GM23248 (cell line): Measurements from ENCODE around the gene C1R. TPM values are rescaled to one million over a fixed set of nuclear protein-coding genes. Genes with fewer than 3 reads are reported as not detected.

Experiments used
- DNase-seq: peaks from one replicate; pipeline ENCODE4 v3.0.0-alpha.2; 2015
- H2AFZ ChIP-seq: fragments of 200-600 bp; sonication (generic); 2 replicates; pipeline ENCODE4 v1.6.1; 2016; ENCODE audit warnings: antibody characterized with exemption
- H3F3A ChIP-seq: fragments of 200-600 bp; sonication (generic); 2 replicates; pipeline ENCODE4 v1.6.1; 2016; ENCODE audit warnings: mild to moderate bottlenecking, antibody characterized with exemption, mixed run types; ENCODE audit not compliant: insufficient read depth
- H3K27ac ChIP-seq: fragments of 200-600 bp; sonication (generic); 2 replicates; pipeline ENCODE4 v1.5.1; 2016; ENCODE audit warnings: mild to moderate bottlenecking
- H3K27me3 ChIP-seq: fragments of 200-600 bp; sonication (generic); replicated peaks from 2 replicates; pipeline ENCODE4 v1.6.1; 2016; ENCODE audit warnings: mild to moderate bottlenecking; ENCODE audit not compliant: insufficient read depth
- H3K36me3 ChIP-seq: fragments of 200-600 bp; sonication (generic); 2 replicates; pipeline ENCODE4 v1.6.1; 2016; ENCODE audit warnings: low read depth, mild to moderate bottlenecking
- H3K4me1 ChIP-seq: fragments of 200-600 bp; sonication (generic); 2 replicates; pipeline ENCODE4 v1.6.1; 2016; ENCODE audit warnings: mild to moderate bottlenecking; ENCODE audit not compliant: insufficient read depth
- H3K4me2 ChIP-seq: fragments of 200-600 bp; sonication (generic); one replicate; pipeline ENCODE4 v1.6.1; 2016; ENCODE audit warnings: mild to moderate bottlenecking; ENCODE audit not compliant: unreplicated experiment
- H3K4me3 ChIP-seq: fragments of 200-600 bp; sonication (generic); 2 replicates; pipeline ENCODE4 v1.5.1; 2016; ENCODE audit warnings: mild to moderate bottlenecking
- H3K79me2 ChIP-seq: fragments of 200-600 bp; sonication (generic); 2 replicates; pipeline ENCODE4 v1.6.1; 2016; ENCODE audit warnings: mild to moderate bottlenecking; ENCODE audit not compliant: insufficient read depth
- H3K9ac ChIP-seq: fragments of 200-600 bp; sonication (generic); 2 replicates; pipeline ENCODE4 v1.6.1; 2016; ENCODE audit warnings: mild to moderate bottlenecking
- H3K9me2 ChIP-seq: fragments of 200-600 bp; sonication (generic); 2 replicates; pipeline ENCODE4 v1.6.1; 2016; ENCODE audit warnings: mixed run types, mild to moderate bottlenecking, moderate library complexity; ENCODE audit not compliant: insufficient read depth
- H3K9me3 ChIP-seq: fragments of 200-600 bp; sonication (generic); one replicate; pipeline ENCODE4 v1.6.1; 2017; ENCODE audit warnings: low read depth
- H4K20me1 ChIP-seq: fragments of 200-600 bp; sonication (generic); 2 replicates; pipeline ENCODE4 v1.6.0; 2016; ENCODE audit not compliant: insufficient read depth
- EZH2 ChIP-seq: fragments of 200-600 bp; sonication (generic); IDR thresholded peaks from 2 replicates; pipeline ENCODE4 v1.6.1; 2018; ENCODE audit warnings: antibody characterized with exemption, mild to moderate bottlenecking; ENCODE audit not compliant: insufficient read depth, poor library complexity, severe bottlenecking
- EZH2phosphoT487 ChIP-seq: fragments of 200-600 bp; sonication (generic); IDR thresholded peaks from 2 replicates; pipeline ENCODE4 v1.6.1; 2018; ENCODE audit warnings: antibody characterized with exemption, moderate library complexity, mild to moderate bottlenecking, low read depth; ENCODE audit not compliant: insufficient read depth
- WGBS, 2 experiments: methylation state at CpG; one replicate each; pipeline ENCODE4 v1.1.6; 2015 to 2017; ENCODE audit warnings: low lambda C conversion rate in 2 of 2, low coverage in 1 of 2; ENCODE audit errors: missing lambda C conversion rate in 2 of 2; 5-methylcytosine and 5-hydroxymethylcytosine counted together
- in situ Hi-C: fragments of 300-500 bp; cut with MboI; formaldehyde crosslinking; loops from 2 replicates; pipeline ENCODE4 v1.15.0; 2020
- polyA plus RNA-seq: library from polyadenylated mRNA; unstranded; fragments of >200 nt; fragmentation: Nextera tagmentation; extraction: Ambion mirVana; gene quantifications from 2 replicates; pipeline ENCODE4 v1.2.1, GENCODE V29; 2016
- small RNA-seq: library from RNA; depleted of rRNA; stranded (forward); fragments of <200 nt; gene quantifications from one replicate; pipeline ENCODE3, GENCODE V24; 2014; ENCODE audit warnings: low read depth, low replicate concordance
- total RNA-seq: library from RNA; depleted of rRNA; stranded (reverse); fragments of >200 nt; shearing (Covaris generic); gene quantifications from 2 replicates; pipeline ENCODE4 v1.2.3, GENCODE V29; 2014; rRNA removed

Gene C1R
- total and polyA plus RNA-seq, 2 experiments from 2014 or later = 51.1 to 75.0 TPM

- Histone ChIP-seq H3K4me2 (no peak overlapping the region), H3F3A (no peaks in the 10 kb centered on the region), H3K36me3 (no peaks in the 10 kb centered on the region), H3K79me2 (no peaks in the 10 kb centered on the region), H3K27me3 (no peaks in the 10 kb centered on the region), H3K9ac (no peak overlapping the region), H3K9me2 (no peaks in the 10 kb centered on the region), H2AFZ (no peak overlapping the region), H3K27ac (no peak overlapping the region), H3K4me3 (no peak overlapping the region), H3K9me3 (no peaks in the 10 kb centered on the region), H4K20me1 (no peaks in the 10 kb centered on the region), H3K4me1 (no peaks in the 10 kb centered on the region)
- 29 to 39% methylated on average over 2 of the region's 2 CpGs for WGBS, 2 experiments
- DNase-seq = no peak
- no peak for TF ChIP-seq EZH2
- TF ChIP-seq EZH2phosphoT487 = no peak
- in situ Hi-C loops = no loop called here
These were observed 56.8 kb downstream of the C1R start for GRCh38 chr12:7035463-7035862.

- no peaks in the 10 kb centered on the region for H3K4me1 ChIP-seq
- DNase-seq = no peak
- H3K9me3 ChIP-seq = no peaks in the 10 kb centered on the region
- no peak overlapping the region for H3K4me3 ChIP-seq
- no peak overlapping the region for H2AFZ ChIP-seq
- no peak overlapping the region for H3K9ac ChIP-seq
- H3F3A ChIP-seq = no peaks in the 10 kb centered on the region
- H3K9me2 ChIP-seq = no peaks in the 10 kb centered on the region
- TF ChIP-seq EZH2 (no peak), EZH2phosphoT487 (no peak)
- H3K27ac ChIP-seq = no peak overlapping the region
- in situ Hi-C loops = no loop called here
- no peaks in the 10 kb centered on the region for H3K27me3 ChIP-seq
- no peak overlapping the region for H3K4me2 ChIP-seq
- H3K36me3 ChIP-seq = no peaks in the 10 kb centered on the region
- no peaks in the 10 kb centered on the region for H4K20me1 ChIP-seq
- H3K79me2 ChIP-seq = no peaks in the 10 kb centered on the region
- 33 to 50% methylated on average over 1 of the region's 1 CpG for WGBS, 2 experiments
These were observed 57.8 kb downstream of the C1R start for GRCh38 chr12:7034464-7034863.

GRCh38 chr12:7032990-7033389, 59.3 kb downstream of the C1R start:
- Histone ChIP-seq H3K27ac (no peak overlapping the region), H3K36me3 (no peaks in the 10 kb centered on the region), H3K27me3 (no peaks in the 10 kb centered on the region), H3K9ac (no peak overlapping the region), H3K4me1 (no peaks in the 10 kb centered on the region), H3K9me3 (no peaks in the 10 kb centered on the region), H3K4me2 (no peak overlapping the region), H2AFZ (no peak overlapping the region), H3F3A (no peaks in the 10 kb centered on the region), H3K9me2 (no peaks in the 10 kb centered on the region), H4K20me1 (no peaks in the 10 kb centered on the region), H3K4me3 (no peak overlapping the region), H3K79me2 (no peaks in the 10 kb centered on the region)
- 54 to 69% methylated on average over 2 of the region's 2 CpGs for WGBS, 2 experiments
- no peak for DNase-seq
- no peak for TF ChIP-seq EZH2phosphoT487
- no peak for TF ChIP-seq EZH2
- in situ Hi-C loops = no loop called here

- H3K4me1 ChIP-seq = no peaks in the 10 kb centered on the region
- H2AFZ ChIP-seq = no peak overlapping the region
- H3K9me3 ChIP-seq = no peaks in the 10 kb centered on the region
- H4K20me1 ChIP-seq = no peaks in the 10 kb centered on the region
- no peak overlapping the region for H3K4me3 ChIP-seq
- H3K27ac ChIP-seq = no peak overlapping the region
- no peaks in the 10 kb centered on the region for H3F3A ChIP-seq
- no peak overlapping the region for H3K4me2 ChIP-seq
- H3K36me3 ChIP-seq = no peaks in the 10 kb centered on the region
- no peaks in the 10 kb centered on the region for H3K9me2 ChIP-seq
- in situ Hi-C loops = no loop called here
- no peaks in the 10 kb centered on the region for H3K79me2 ChIP-seq
- H3K9ac ChIP-seq = no peak overlapping the region
- no peaks in the 10 kb centered on the region for H3K27me3 ChIP-seq
- 55 to 61% methylated on average over 6 of the region's 6 CpGs for WGBS, 2 experiments
- no peak for DNase-seq
- TF ChIP-seq EZH2 = no peak
- no peak for TF ChIP-seq EZH2phosphoT487
These were observed 60.9 kb downstream of the C1R start for GRCh38 chr12:7031306-7031705.

Small RNAs within 50 kb of the gene (small RNA-seq; reads per million reads assigned to genes)
- not detected for gene AC006512.1
- gene RNU6-485P = not detected

Other genes starting within 250 kb of the C1R start
- 19.6 and 23.9 TPM in 2 replicates for gene CDCA3, start 241.2 kb downstream of the C1R start, total RNA-seq
- gene CDCA3, start 241.2 kb downstream of the C1R start, polyA plus RNA-seq = 30.2 and 31.4 TPM in 2 replicates
- gene USP5, start 240.3 kb downstream of the C1R start, total RNA-seq = 96.2 and 97.5 TPM in 2 replicates
- 73.2 and 77.9 TPM in 2 replicates for gene USP5, start 240.3 kb downstream of the C1R start, polyA plus RNA-seq
- gene TPI1, start 224.9 kb downstream of the C1R start, total RNA-seq = 1,720 and 1,799 TPM in 2 replicates
- gene TPI1, start 224.9 kb downstream of the C1R start, polyA plus RNA-seq = 1,936 and 1,978 TPM in 2 replicates
- 4.4 and 4.6 TPM in 2 replicates for gene SPSB2, start 219.1 kb downstream of the C1R start, total RNA-seq
- gene SPSB2, start 219.1 kb downstream of the C1R start, polyA plus RNA-seq = 4.1 and 4.8 TPM in 2 replicates
- 4.3 and 4.6 TPM in 2 replicates for gene LRRC23, start 187.6 kb downstream of the C1R start, total RNA-seq
- gene LRRC23, start 187.6 kb downstream of the C1R start, polyA plus RNA-seq = 4.5 and 6.2 TPM in 2 replicates
- gene ENO2, start 177.9 kb downstream of the C1R start, total RNA-seq = 10.1 and 16.3 TPM in 2 replicates
- gene ENO2, start 177.9 kb downstream of the C1R start, polyA plus RNA-seq = 32.8 and 34.2 TPM in 2 replicates
- gene ATN1, start 164.5 kb downstream of the C1R start, total RNA-seq = 6.5 and 8.7 TPM in 2 replicates
- 13.3 and 14.7 TPM in 2 replicates for gene ATN1, start 164.5 kb downstream of the C1R start, polyA plus RNA-seq
- gene RNU7-1, start 148.6 kb downstream of the C1R start, total RNA-seq = not detected in 2 replicates
- gene RNU7-1, start 148.6 kb downstream of the C1R start, polyA plus RNA-seq = not detected in 2 replicates
- 261 and 264 TPM in 2 replicates for gene C12orf57, start 148.4 kb downstream of the C1R start, total RNA-seq
- gene C12orf57, start 148.4 kb downstream of the C1R start, polyA plus RNA-seq = 247 and 257 TPM in 2 replicates
- gene PTPN6, start 141.1 kb downstream of the C1R start, total RNA-seq = not detected in 2 replicates
- gene PTPN6, start 141.1 kb downstream of the C1R start, polyA plus RNA-seq = 0.21 and 0.35 TPM in 2 replicates
- gene PHB2, start 121.8 kb downstream of the C1R start, total RNA-seq = 212 and 221 TPM in 2 replicates
- 130 and 137 TPM in 2 replicates for gene PHB2, start 121.8 kb downstream of the C1R start, polyA plus RNA-seq
- 25.9 and 39.2 TPM in 2 replicates for gene EMG1, start 121.5 kb downstream of the C1R start, total RNA-seq
- 68.6 and 72.1 TPM in 2 replicates for gene EMG1, start 121.5 kb downstream of the C1R start, polyA plus RNA-seq
- gene LPCAT3, start 74.0 kb downstream of the C1R start, total RNA-seq = 7.7 and 11.8 TPM in 2 replicates
- gene LPCAT3, start 74.0 kb downstream of the C1R start, polyA plus RNA-seq = 19.7 and 20.4 TPM in 2 replicates
- 174 and 200 TPM in 2 replicates for gene C1S, start 31.7 kb downstream of the C1R start, total RNA-seq
- gene C1S, start 31.7 kb downstream of the C1R start, polyA plus RNA-seq = 195 and 198 TPM in 2 replicates
- 22.2 and 26.7 TPM in 2 replicates for gene C1RL, start 16.8 kb upstream of the C1R start, total RNA-seq
- gene C1RL, start 16.8 kb upstream of the C1R start, polyA plus RNA-seq = 14.3 and 14.9 TPM in 2 replicates
- not detected in 2 replicates for gene RBP5, start 36.4 kb upstream of the C1R start, total RNA-seq
- 0.38 TPM in 1 of 2 replicates, not detected in the other for gene RBP5, start 36.4 kb upstream of the C1R start, polyA plus RNA-seq
- gene CLSTN3, start 37.9 kb upstream of the C1R start, total RNA-seq = 4.5 and 12.3 TPM in 2 replicates
- 1.8 and 2.9 TPM in 2 replicates for gene CLSTN3, start 37.9 kb upstream of the C1R start, polyA plus RNA-seq
- gene PEX5, start 97.2 kb upstream of the C1R start, total RNA-seq = 22.3 and 27.8 TPM in 2 replicates
- gene PEX5, start 97.2 kb upstream of the C1R start, polyA plus RNA-seq = 6.6 and 6.8 TPM in 2 replicates
- not detected in 2 replicates for gene ACSM4, start 211.6 kb upstream of the C1R start, total RNA-seq
- not detected in 2 replicates for gene ACSM4, start 211.6 kb upstream of the C1R start, polyA plus RNA-seq